Forelimb muscle (tissue), 1 donor: ENCODE data around the gene CASP8AP2. TPM values are rescaled to one million over a fixed set of nuclear protein-coding genes. Genes with fewer than 3 reads are reported as not detected.
"Not testable (repeated sequence)": the region's sequence is repeated elsewhere in the genome, so short reads cannot be mapped to it uniquely, and the experiment has no call there.

ENCODE experiments used
- DNase-seq: peaks from one replicate; pipeline ENCODE4 v3.0.0-alpha.2; 2013; ENCODE audit warnings: low read depth
- polyA plus RNA-seq: library from polyadenylated mRNA; unstranded; fragments of 120-200 nt; gene quantifications from one replicate; pipeline ENCODE4 v1.2.1, GENCODE V29; 2013; ENCODE audit not compliant: insufficient read length

The CASP8AP2 gene
- polyA plus RNA-seq, 1 donor: 12.5 TPM

DNA sequence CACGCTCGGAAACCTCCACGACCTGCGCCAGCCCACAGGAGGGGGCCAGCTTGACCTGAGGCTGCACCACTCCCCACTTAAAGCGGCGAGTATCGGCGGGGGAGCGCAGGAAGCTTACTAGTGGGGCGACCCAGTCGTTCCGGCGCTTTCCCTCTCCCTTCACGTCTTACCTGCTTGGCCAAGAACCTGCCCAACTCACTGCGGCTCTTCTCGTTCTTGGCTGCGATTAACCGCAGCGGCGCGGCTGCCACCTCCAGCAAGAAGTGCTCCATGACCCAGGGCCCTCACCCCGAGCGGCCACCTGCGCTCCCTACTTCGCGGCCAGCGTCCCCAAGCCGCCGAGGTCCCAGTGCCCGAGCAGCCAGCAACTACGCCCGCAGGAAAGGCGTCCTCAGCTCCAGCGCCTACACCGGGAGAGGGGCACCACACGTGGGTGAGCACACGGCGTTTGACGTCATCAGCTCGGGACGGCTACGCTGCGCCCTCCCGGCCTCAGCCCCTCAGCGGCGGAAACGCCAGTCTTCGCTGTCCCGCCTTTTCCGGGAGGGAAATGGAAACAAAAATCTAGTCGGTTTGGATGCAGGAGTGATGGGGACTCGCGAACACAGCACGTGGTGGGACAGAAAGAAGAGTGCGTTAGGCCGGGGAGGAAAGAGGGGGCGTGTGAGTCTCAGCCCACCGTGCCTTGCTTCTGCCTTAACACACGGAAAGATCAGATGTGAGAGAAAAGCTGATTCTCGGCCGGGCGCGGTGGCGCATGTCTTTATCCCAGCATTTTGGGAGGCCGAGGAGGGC is 10.1 kb upstream of the CASP8AP2 start, which contains the start of gene MDN1:
TSS of gene MDN1 (minus strand) at position 459 of the 795 bp plus-strand sequence. CDS start at position 272, 187 bp downstream.
- peak; percentile 92 for DNase-seq

DNA sequence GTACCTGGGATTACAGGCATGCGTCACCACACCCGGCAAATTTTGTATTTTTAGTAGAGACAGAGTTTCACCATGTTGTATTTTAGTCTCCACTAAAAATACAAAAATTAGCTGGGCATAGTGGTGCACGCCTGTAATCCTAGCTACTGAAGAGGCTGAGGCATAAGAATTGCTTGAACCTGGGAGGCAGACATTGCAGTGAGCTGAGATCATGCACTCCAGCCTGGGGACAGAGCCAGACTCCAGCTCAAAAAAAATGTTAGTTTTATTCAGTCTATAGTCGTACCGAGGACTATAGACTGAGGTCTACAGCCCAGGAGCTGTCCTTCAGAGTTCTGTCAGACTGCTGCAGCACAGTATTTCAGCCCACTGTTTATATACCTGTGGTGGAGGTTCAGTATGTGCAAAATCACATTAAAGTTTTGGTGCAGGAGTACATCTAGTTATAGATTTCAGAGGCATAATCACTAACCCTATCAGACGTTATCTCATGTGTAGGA is 3.6 kb upstream of the CASP8AP2 start:
- DNase-seq: no peak

DNA sequence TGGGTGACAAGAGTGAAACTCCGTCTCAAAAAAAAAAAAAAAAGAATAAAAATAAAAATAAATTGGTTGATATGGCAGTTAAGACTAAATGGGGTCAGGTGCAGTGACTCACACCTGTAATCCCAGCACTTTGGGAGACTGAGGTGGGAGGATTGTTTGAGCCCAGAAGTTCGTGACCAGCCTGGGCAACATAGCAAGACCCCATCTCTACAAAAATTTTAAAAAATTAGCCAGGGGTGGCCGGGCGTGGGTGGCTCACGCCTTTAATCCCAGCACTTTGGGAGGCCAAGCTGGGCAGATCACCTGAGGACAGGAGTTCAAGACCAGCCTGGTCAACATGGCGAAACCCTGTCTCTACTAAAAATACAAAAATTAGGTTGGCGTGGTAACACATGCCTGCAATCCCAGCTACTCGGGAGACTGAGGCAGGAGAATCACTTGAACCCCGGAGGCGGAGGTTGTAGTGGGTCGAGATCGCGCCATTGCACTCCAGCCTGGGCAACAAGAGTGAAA is 1.1 kb upstream of the CASP8AP2 start:
- not testable (repeated sequence) for DNase-seq

DNA sequence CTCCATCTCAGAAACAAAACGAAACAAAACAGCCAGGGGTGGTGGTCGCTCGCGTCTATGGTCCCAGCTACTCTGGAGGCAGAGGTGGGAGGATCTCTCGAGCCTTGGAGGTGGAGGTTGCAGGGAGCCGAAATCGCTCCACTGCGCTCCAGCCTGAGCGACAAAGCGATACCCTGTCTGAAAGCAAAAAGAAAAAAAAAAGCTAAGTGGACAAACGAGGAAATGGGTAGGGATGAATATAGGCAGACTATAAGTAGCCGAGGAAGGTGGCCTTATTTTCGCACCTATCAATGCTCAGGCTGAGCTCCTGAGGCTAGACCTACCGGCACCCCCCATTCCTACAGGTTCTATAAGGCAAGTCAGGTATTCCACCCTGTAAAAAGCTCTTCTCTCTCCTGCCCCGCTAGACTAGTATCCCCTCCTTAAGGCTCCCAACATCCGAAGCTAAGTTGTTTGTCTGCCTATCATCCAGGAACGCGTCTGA is 650 bp upstream of the CASP8AP2 start:
- no peak for DNase-seq

DNA sequence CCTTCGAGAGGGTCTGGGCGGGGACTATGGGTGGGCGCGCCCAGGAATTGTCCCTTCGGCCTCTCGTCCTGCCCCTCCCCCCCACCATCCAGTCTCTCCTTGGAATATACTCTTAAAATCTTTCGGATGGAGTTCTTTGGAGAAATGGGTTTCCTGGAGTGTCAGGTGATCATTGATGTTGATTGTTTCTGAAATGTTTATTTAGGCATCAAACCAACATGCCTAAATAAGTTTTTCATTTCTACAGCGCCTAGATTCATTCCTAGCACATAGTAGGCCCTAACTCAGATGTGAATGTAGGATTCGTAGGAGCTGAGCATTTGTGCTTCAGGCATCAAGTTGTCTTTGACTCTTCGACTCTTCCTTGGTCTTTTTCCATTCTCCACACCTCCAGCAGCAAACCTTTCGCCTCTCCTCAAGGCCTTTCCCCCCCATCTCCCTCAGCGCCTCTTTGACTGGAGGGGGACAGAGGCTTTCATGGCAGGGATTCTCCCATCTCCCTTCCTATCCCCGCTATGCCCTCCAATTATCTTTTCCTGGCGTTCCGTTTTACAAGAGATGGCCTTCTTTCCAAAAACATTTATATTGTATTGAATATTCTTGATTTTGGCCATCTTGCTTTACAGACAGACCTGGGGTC is 610 bp downstream of the CASP8AP2 start:
- no peak for DNase-seq

DNA sequence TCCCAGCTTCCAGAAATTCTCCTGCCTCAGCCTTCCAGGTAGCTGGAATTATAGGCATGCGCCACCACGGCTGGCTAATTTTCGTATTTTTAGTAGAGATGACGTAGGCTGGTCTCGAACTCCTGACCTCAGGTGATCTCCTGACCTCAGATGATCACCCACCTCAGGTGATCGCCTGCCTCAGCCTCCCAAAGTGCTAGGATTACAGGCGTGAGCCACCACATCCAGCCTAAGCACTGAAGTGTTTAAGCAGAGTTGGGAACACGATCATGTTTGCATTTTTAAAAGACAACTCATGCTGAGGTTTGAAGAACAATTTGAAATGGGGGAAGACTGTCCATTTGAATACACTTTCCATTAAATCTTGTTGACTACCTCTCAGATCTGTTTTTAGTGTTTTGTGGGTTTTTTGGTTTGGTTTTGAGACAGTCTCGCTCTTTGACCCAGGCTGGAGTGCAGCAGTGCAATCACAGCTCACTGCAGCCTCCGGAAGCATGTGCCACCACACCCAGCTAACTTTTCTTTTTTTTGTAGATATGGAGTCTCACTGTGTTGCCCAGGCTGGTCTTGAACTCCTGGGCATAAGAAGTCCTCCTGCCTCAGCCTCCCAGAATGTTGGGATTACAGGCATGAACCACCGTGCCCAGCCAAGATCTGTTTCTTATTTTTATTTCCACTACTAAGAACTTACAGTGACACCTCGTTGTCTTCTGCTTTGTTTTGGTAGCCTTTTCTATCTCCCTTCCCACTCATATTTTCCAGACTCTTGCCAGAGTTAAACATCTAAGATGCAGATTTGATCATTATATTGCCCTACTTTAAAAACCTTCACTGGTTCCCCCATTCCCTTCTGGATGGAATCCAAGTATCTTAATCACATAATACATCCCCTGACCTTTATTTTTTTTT is 5.5 kb downstream of the CASP8AP2 start:
- no peak for DNase-seq

DNA sequence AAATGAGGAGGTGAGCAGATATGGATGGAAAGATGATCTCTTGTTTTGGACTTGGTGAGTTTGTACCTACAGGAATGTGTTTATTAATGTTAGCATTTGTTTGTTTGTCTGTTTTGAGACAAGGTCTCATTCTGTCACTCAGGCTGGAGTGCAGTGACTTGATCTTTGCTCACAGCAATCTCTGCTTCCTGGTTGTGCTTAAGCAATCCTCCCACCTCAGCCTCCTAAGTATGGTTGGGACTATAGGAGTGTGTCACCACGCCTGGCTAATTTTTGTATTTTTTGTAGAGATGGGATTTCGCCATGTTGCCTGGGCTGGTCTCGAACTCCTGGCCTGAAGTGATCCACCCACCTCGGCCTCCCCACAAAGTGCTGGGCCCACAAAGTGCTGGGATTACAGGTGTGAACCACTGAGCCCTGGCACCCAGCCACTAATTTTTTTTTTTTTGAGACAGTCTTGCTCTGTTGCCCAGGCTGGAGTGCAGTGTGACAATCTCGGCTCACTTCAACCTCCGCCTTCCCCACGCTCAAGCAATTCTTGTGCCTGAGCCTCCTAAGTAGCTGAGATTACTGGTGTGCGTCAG is 7.1 kb downstream of the CASP8AP2 start:
- no peak for DNase-seq

DNA sequence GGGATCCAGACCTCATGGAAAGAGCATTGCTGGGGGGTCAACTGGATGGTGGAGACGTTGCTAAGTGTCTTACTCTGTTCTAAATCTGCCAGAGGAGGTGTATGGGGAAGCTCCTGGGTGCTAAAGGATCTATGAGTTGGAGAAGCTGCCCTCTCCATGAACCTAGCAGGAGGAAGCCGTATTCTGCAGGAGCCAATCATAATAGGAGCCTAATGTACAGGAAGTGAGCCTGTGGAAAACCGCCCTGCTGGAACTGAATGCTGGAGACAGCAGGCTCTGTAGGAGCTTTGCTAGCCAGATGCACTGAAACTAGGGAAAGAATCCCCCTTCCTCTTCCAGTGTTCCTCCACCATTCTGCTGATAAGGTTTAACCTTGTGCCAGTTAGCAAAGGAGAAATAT is 10.9 kb downstream of the CASP8AP2 start:
- no peak for DNase-seq

DNA sequence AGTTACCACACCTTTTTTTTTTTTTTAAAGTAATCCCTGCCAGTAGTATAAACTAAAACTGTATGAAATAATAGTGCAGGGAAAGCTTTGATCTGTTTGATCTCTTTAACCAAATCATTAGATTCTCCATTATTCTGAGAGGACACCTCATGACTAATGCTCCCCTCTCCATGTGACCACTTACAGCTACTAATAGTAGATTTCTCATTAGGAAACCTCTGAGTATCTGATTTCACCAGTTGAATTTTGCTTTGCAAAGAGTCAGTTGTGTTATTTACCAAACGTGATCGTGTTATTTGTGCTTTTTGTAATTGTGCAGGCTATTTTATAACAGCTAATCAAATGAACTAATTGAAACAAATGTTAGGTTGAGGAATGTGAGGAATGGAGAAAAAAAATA is 12.5 kb downstream of the CASP8AP2 start:
- no peak for DNase-seq

DNA sequence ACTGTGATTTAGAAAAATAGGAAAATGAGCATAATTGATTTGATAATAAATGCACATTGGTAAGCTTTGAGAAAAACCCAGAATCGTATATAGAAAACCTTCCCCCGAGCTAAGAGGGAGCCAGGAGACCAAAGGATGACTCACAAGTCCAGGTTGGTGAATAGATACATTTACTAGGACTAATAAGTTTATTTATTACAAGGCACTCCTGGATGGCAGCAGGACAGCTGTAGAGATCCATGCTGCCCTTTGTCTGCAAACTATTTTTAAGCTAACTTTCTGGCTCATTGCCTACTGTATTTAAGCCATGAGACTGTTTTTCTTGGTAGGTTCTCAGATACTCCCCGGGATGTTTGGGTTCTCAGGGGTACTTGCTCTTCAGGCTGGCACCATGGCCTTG is 13.4 kb downstream of the CASP8AP2 start:
- DNase-seq: no peak

DNA sequence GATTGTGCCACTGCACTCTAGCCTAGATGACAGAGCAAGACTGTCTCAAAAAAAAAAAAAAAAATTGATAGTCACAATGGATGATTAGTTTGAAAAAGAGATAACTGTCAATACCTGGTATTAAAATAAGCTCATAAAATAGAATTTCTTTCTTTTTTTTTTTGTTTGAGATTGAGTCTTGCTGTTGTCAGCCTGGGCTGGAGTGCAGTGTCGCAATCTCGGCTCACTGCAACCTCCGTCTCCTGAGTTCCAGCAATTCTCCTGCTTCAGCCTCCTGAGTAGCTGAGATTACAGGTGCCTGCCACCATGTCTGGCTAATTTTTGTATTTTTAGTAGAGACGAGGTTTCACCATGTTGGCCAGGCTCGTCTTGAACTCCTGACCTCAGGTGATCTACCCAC is 17.8 kb downstream of the CASP8AP2 start:
- not testable (repeated sequence) for DNase-seq

DNA sequence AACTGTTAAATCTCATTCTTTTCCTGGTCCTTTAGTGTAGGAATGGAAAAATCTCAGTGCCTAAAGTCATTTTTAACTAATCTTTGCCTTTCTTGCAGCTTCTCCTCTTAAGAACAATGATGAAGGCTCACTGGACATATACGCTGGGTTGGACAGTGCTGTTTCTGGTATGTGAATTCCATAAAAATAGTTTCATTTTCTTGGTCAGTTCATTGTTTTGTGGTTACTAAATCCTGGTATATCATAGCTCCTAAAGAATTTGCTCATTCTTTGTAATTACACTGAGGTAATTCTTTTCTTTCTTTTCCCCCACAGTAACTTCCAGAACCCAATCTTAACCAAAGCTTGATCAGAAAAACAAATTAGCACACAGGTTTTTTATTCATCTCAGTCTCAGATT is 23.4 kb downstream of the CASP8AP2 start:
- DNase-seq: no peak

DNA sequence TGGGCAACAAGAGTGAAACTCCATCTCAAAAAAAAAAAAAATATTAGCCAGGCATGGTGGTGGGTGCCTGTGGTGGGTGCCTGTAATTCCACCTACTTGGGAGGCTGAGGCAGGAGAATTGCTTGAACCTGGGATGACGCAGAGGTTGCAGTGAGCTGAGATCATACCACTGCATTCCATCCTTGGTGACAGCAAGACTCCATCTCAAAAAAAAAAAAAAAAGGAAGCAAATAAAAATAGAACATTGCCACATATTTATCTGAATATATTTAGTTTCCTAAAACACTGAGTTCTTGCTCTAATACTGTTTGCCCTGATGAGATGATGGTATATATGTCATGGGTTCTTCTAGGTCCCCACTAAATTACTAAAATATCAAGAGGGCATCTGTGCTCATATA is 28.4 kb downstream of the CASP8AP2 start:
- DNase-seq: no peak

DNA sequence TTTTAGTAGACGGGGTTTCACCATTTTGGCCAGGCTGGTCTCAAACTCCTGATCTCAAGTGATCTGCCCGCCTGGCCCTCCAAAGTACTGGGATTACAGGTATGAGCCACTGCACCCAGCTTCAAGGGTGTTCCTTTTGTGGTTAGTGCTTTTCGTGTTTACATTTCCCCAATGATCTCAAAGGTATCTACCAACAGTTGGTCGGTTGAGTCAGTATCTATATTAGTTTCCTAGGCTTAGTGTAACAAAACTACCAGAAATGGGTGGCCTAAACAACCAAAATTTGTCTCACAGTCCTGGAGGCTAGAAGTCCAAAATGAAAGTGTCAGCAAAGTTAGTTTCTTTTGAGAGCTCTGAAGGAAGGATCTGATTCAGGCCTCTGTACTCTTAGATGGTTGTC is 30.1 kb downstream of the CASP8AP2 start:
- no peak for DNase-seq

DNA sequence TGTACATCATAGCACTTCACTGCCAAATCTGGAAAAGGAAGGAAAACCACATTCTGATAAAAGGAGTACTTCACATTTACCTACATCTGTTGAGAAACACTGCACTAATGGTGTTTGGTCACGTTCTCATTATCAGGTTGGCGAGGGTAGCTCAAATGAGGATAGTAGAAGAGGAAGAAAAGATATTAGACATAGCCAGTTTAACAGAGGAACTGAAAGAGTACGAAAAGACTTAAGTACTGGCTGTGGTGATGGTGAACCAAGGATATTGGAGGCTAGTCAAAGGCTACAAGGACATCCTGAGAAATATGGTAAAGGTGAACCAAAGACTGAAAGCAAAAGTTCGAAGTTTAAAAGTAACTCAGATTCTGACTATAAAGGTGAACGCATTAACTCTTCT is 32.6 kb downstream of the CASP8AP2 start:
- no peak for DNase-seq

DNA sequence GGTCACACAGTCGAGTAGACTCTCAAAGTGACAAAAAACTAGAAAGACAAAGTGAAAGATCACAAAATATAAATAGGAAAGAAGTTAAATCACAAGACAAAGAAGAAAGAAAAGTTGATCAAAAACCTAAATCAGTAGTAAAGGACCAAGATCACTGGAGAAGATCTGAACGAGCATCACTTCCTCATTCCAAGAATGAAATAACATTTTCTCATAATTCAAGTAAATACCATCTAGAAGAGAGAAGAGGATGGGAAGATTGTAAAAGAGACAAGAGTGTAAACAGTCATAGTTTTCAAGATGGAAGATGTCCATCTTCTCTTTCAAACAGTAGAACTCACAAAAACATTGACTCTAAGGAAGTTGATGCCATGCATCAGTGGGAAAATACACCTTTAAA is 33.0 kb downstream of the CASP8AP2 start:
- no peak for DNase-seq

DNA sequence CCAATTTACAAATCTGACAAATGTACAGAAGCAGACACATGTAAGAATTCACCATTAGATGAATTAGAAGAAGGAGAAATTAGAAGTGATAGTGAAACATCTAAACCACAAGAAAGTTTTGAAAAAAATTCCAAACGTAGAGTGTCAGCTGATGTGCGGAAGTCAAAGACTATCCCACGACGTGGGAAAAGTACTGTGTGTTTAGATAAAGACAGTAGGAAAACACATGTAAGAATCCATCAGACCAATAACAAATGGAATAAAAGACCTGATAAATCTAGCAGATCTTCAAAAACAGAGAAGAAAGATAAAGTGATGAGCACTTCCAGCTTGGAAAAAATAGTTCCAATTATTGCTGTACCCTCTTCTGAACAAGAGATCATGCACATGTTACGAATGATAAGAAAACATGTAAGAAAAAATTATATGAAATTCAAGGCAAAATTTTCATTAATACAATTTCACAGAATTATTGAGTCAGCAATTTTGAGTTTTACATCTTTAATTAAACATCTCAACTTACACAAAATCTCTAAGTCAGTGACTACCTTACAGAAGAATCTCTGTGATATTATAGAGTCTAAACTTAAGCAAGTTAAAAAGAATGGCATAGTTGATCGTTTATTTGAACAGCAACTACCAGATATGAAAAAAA is 36.5 kb downstream of the CASP8AP2 start:
- no peak for DNase-seq

DNA sequence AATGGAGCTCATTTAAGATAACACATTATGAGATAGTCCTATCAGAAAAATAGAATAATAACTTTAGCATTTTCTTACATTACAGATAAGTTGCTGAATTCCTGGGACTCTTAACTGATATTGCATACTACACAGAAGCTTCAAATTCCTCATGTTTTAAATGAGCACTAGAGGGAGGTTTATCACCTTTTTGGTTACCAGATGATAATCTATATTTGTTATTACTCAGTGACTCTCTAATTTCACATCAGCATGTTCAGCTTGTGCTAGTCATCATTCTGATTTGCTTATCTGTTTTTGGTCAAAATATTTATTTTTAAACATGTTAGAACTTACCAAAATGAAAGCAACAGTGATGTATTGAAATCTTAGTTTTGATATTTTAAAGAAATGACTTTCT is 44.0 kb downstream of the CASP8AP2 start:
- no peak for DNase-seq

DNA sequence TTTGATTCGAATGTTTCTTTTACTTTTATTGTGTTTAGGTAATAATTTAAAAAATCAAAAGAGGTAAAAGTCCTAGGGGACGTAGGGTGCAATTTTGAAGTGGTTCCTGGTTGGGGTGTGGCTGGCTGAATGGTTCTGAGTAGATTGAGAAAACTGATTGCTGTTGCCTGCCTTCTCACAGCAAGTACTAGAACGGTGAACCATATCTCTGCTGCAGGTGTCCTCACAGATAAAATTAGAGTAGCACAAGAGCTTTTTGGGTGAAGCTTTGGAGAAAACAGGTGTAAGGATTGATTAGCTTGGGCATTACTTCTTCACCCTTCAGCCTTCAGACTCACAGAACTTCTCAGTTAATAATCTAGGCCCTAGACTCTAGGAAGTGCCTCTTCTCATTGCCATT is 44.8 kb downstream of the CASP8AP2 start:
- no peak for DNase-seq

DNA sequence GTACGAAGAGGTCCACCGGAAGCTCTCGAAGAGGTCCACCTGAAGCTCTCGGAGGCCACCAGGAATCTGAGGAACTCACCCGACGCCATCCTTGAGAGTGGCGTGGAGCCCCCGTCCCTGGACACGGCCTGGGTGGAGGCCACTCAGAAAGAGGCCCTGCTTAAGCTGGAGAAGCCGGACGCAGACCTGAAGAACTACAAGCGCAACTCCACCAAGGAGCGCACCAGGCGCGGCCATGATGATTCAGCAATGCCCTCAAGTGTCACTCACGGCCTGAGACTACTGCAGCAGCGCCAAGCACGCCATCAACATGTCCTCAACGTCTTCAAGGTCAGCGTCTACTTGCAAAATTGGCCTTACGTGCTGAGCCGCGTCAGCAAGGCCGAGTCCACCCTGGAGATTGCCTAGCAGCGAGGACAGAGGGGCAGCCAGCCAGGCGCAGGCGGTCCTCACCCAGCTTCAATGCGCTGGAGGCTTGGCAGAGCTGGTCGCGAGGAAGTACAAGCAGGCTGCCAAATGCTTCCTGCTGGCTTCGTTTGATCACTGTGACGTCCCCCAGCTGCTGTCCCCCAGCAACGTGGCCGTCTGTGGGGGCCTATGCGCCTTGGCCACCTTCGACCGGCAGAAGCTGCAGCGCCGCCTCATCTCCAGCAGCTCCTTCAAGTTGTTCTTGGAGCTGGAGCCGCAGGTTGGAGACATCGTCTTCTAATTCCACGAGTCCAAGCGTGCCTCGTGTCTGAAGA is 56.9 kb downstream of the CASP8AP2 start:
- DNase-seq: no peak
